GM12878 (cell line): Measurements from ENCODE around the gene PTP4A1. TPM values are rescaled to one million over a fixed set of nuclear protein-coding genes. Genes with fewer than 3 reads are reported as not detected.

Source experiments
- ATAC-seq: fragments of 200-7000 bp; cut with Tn5 transposase; 3 replicates; pipeline ENCODE4 v1.9.1; 2020; ENCODE audit warnings: mild to moderate bottlenecking, moderate library complexity
- BruUV-seq: library from RNA; stranded (reverse); fragments of 400-500 nt; replicated peaks from 2 replicates; lab custom pipeline; 2021; lab: Mats Ljungman, UMichigan
- CTCF ChIA-PET: fragments of 300-600 bp; sonication (Branson Sonifier 250); formaldehyde crosslinking; extraction: SDS; loops from one replicate; lab custom pipeline; 2021; ENCODE audit warnings: inconsistent platforms; lab: Yijun Ruan, JAX
- POLR2A ChIA-PET: fragments of 350-600 bp; formaldehyde crosslinking; extraction: SDS; loops from one replicate; lab custom pipeline; 2021; ENCODE audit warnings: inconsistent platforms; lab: Charles Lee
- RAD21 ChIA-PET: fragments of 300-600 bp; sonication (Branson Sonifier 250); formaldehyde crosslinking; loops from one replicate; lab custom pipeline; 2023; ENCODE audit warnings: antibody characterized with exemption; ENCODE audit not compliant: unreplicated experiment; lab: Charles Lee
- SMC1A ChIA-PET: fragments of 300-600 bp; sonication (Branson Sonifier 250); formaldehyde crosslinking; loops from one replicate; lab custom pipeline; 2023; ENCODE audit not compliant: unreplicated experiment, uncharacterized antibody; lab: Charles Lee
- DNase-seq: peaks from one replicate; pipeline ENCODE4 v3.0.0-alpha.2; 2011; ENCODE audit warnings: low read depth, low spot score
- FAIRE-seq: peaks from 3 replicates; lab custom pipeline; 2011; peaks lifted over from hg19 to GRCh38; lab: Jason Lieb, UNC
- H2AFZ ChIP-seq: 2 replicates; pipeline ENCODE4 v1.6.0; 2011; ENCODE audit warnings: low read depth, low read length, control low read depth; ENCODE audit not compliant: control insufficient read depth
- H3K27ac ChIP-seq: 2 replicates; pipeline ENCODE4 v1.5.1; 2011; ENCODE audit warnings: control low read depth; ENCODE audit not compliant: control insufficient read depth, insufficient read depth
- H3K27me3 ChIP-seq, 2 experiments: replicated peaks in 1 of 2; 2 replicates each; pipeline versions ENCODE4 v1.6.0 to v1.6.1; 2011; ENCODE audit warnings: low read length in 1 of 2; ENCODE audit not compliant: control insufficient read depth in 2 of 2, insufficient read depth in 2 of 2
- H3K36me3 ChIP-seq, 2 experiments: 2 replicates each; pipeline ENCODE4 v1.5.1; 2011; ENCODE audit warnings: low read length in 1 of 2; ENCODE audit not compliant: control insufficient read depth in 2 of 2, insufficient read depth in 2 of 2
- H3K4me1 ChIP-seq: 2 replicates; pipeline ENCODE4 v1.6.1; 2011; ENCODE audit warnings: mild to moderate bottlenecking, low read length, moderate library complexity, mixed read lengths; ENCODE audit not compliant: control insufficient read depth, insufficient read depth
- H3K4me2 ChIP-seq: 2 replicates; pipeline ENCODE4 v1.6.0; 2011; ENCODE audit warnings: control low read depth; ENCODE audit not compliant: control insufficient read depth, insufficient read depth
- H3K4me3 ChIP-seq: fragments of 200-600 bp; sonication (generic); 2 replicates; pipeline ENCODE4 v1.5.1; 2016
- H3K79me2 ChIP-seq: 2 replicates; pipeline ENCODE4 v1.6.0; 2011; ENCODE audit warnings: low read length; ENCODE audit not compliant: control insufficient read depth, insufficient read depth
- H3K9ac ChIP-seq: 2 replicates; pipeline ENCODE4 v1.8.0; 2011; ENCODE audit warnings: low read length, control low read depth, mixed read lengths; ENCODE audit not compliant: control insufficient read depth, insufficient read depth
- H3K9me3 ChIP-seq: replicated peaks from 3 replicates; pipeline ENCODE4 v1.5.1; 2011; ENCODE audit warnings: mild to moderate bottlenecking, low read length; ENCODE audit not compliant: control insufficient read depth, insufficient read depth
- H4K20me1 ChIP-seq: 2 replicates; pipeline ENCODE4 v1.6.0; 2011; ENCODE audit not compliant: control insufficient read depth, insufficient read depth
- CBFB ChIP-seq: IDR thresholded peaks from 2 replicates; pipeline ENCODE4 v1.6.1; 2016; ENCODE audit warnings: antibody characterized with exemption, low read depth
- CHD2 ChIP-seq: IDR thresholded peaks from 2 replicates; pipeline ENCODE4 v1.6.1; 2011; ENCODE audit warnings: low read depth, low read length, improper control_type of control experiment, borderline replicate concordance
- ESRRA ChIP-seq: IDR thresholded peaks from 2 replicates; pipeline ENCODE4 v1.6.1; 2012; ENCODE audit warnings: mild to moderate bottlenecking, low read length, improper control_type of control experiment
- EZH2 ChIP-seq: IDR thresholded peaks from 2 replicates; pipeline ENCODE4 v1.6.1; 2012; ENCODE audit warnings: low read depth, mild to moderate bottlenecking, control low read depth, inconsistent platforms, low read length, borderline replicate concordance; ENCODE audit not compliant: control insufficient read depth
- IKZF2 ChIP-seq, 2 experiments: fragments of 450-650 bp; IDR thresholded peaks; 2 replicates each; pipeline ENCODE4 v1.6.1; 2017; ENCODE audit warnings: mild to moderate bottlenecking in 2 of 2, moderate library complexity in 2 of 2
- MEF2B ChIP-seq: fragments of 450-650 bp; IDR thresholded peaks from 2 replicates; pipeline ENCODE4 v1.6.1; 2018; ENCODE audit warnings: mild to moderate bottlenecking, moderate library complexity; ENCODE audit not compliant: partially characterized antibody, poor library complexity, severe bottlenecking
- RB1 ChIP-seq: fragments of 450-650 bp; formaldehyde crosslinking; IDR thresholded peaks from 2 replicates; pipeline ENCODE4 v1.6.1; 2017; ENCODE audit warnings: mild to moderate bottlenecking, borderline replicate concordance
- SREBF1 ChIP-seq: IDR thresholded peaks from 2 replicates; pipeline ENCODE4 v1.6.1; 2012; ENCODE audit warnings: mild to moderate bottlenecking, low read length
- SREBF2 ChIP-seq: IDR thresholded peaks from 2 replicates; pipeline ENCODE4 v1.6.1; 2012; ENCODE audit warnings: mild to moderate bottlenecking, low read length
- ZBED1 ChIP-seq: IDR thresholded peaks from 2 replicates; pipeline ENCODE4 v1.6.1; 2016; ENCODE audit warnings: borderline replicate concordance
- ZSCAN29 ChIP-seq: fragments of 450-650 bp; IDR thresholded peaks from 2 replicates; pipeline ENCODE4 v1.6.1; 2017; ENCODE audit warnings: mild to moderate bottlenecking, moderate library complexity
- WGBS: methylation state at CpG from one replicate; pipeline ENCODE4 v1.1.6; 2016; ENCODE audit warnings: low lambda C conversion rate; ENCODE audit not compliant: insufficient replicate concordance, insufficient coverage; ENCODE audit errors: missing lambda C conversion rate; 5-methylcytosine and 5-hydroxymethylcytosine counted together
- in situ Hi-C: fragments of 300-500 bp; cut with MboI; formaldehyde crosslinking; loops from 9 replicates; pipeline ENCODE4 v1.14.3; 2018; ENCODE audit warnings: mixed read lengths
- intact Hi-C: fragments of 100-400 bp; cut with micrococcal nuclease; formaldehyde crosslinking; loops from one replicate; pipeline ENCODE4 v1.14.2; 2022; ENCODE audit not compliant: unreplicated experiment
- polyA plus RNA-seq, 11 experiments: library from polyadenylated mRNA; depleted of rRNA in 4 of 11; unstranded in 6 of 11; stranded (reverse) in 5 of 11; fragments of >200 nt; fragmentation: Nextera tagmentation in 4 of 11; fragmentation: Illumina TruSeq in 1 of 11; extraction: Ambion mirVana in 4 of 11; extraction: Trizol in 1 of 11; gene quantifications; 1 replicate in 1 of 11; 2 replicates in 10 of 11; pipeline versions ENCODE4 v1.2.1 to v1.2.3, GENCODE V29; 2011 to 2016; ENCODE audit warnings: inconsistent platforms in 2 of 11, missing spikeins in 2 of 11, low read depth in 1 of 11
- total RNA-seq, 4 experiments: library from RNA; depleted of rRNA in 3 of 4; stranded (reverse); fragments of >200 nt in 3 of 4; fragmentation: Illumina TruSeq in 1 of 4; extraction: Trizol in 1 of 4; gene quantifications; 2 replicates each; pipeline versions ENCODE4 v1.2.1 to v1.2.3, GENCODE V29; 2013 to 2021
- TF ChIP-seq, protein P1 (sequence below): IDR thresholded peaks from 2 replicates; pipeline ENCODE4 v1.6.1; 2012; ENCODE audit warnings: low read depth, low read length, improper control_type of control experiment
- TF ChIP-seq, protein P2 (sequence below): fragments of 450-650 bp; IDR thresholded peaks from 2 replicates; pipeline ENCODE4 v1.6.1; 2018; ENCODE audit warnings: borderline replicate concordance, mild to moderate bottlenecking; ENCODE audit not compliant: partially characterized antibody
- TF ChIP-seq, protein P3 (sequence below), 3 experiments: IDR thresholded peaks in 2 of 3; conservative IDR thresholded peaks in 1 of 3; 2 replicates each; pipeline ENCODE4 v1.5.1; 2011; ENCODE audit warnings: low read depth in 3 of 3, low read length in 3 of 3, mild to moderate bottlenecking in 3 of 3, control low read depth in 2 of 3, moderate library complexity in 2 of 3, inconsistent platforms in 1 of 3, mixed read lengths in 1 of 3; ENCODE audit not compliant: control insufficient read depth in 2 of 3, insufficient read depth in 1 of 3; ENCODE audit errors: extremely low read depth in 1 of 3

The PTP4A1 gene
- total and polyA plus RNA-seq, 10 of the 15 experiments (the other 5 are each of a cell fraction or from before 2014, with no cell fraction given), result 8.5 to 190 (median 46.4) TPM; not detected in 2

DNA sequence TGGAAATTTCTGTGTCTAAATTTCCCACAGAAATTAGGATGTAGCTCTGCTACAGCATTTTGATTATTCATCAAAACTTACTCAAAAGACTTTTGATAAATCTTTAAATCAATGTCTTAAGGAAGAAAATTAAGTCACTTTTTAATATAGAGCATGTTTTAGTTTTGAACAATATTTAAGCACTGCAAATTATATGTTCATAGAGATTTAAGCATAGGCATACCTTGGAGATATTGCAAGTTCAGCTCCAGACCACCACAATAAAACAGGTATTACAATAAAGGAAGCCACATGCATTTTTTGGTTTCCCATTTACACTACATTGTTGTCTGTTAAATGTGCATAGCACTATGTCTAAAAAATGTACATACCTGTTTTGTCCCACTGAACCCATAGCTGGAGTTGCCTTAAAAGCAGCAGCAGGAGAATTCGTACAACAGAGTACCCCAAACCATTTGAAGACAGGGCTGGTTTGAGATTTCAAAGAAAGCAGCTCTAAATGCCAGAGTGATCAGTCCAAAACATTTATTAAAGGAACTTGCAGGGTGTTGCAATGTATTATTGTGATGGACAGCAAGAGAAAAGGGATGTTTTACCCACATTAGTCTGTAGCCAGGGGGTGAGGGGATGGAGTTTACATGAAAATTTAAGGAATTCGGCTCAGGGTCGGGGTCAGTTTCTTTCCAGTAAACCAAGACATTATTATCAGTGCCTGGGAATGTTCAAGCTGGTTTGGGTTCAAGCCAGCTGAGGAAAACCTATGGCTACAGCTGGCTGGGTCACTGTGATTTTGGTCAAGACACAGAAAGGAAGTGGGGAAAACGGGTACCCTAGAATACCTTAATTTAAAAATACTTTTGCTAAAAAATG is 6.3 kb upstream of the PTP4A1 start:
- RAD21 ChIA-PET, result interaction anchor here (0.6 to 2.2 kb wide), 7 partner anchors 8 to 213 kb away, joined by 3 to 9 read pairs (median 3); no protein-coding TSS in a partner anchor
- FAIRE-seq (no peak), DNase-seq (no peak), ATAC-seq (no peak)
- no peaks in the 10 kb centered on the region for H4K20me1 ChIP-seq
- TF ChIP-seq, protein P1, sequence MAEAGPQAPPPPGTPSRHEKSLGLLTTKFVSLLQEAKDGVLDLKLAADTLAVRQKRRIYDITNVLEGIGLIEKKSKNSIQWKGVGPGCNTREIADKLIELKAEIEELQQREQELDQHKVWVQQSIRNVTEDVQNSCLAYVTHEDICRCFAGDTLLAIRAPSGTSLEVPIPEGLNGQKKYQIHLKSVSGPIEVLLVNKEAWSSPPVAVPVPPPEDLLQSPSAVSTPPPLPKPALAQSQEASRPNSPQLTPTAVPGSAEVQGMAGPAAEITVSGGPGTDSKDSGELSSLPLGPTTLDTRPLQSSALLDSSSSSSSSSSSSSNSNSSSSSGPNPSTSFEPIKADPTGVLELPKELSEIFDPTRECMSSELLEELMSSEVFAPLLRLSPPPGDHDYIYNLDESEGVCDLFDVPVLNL, result no peak
- no peak for TF ChIP-seq CHD2
- TF ChIP-seq ZBED1, result no peak
- no peak for TF ChIP-seq RB1
- TF ChIP-seq IKZF2 (IDR thresholded peaks at IDR 0.05), result no peak; a peak in 1 of 4 replicates
- TF ChIP-seq MEF2B, result no peak
- TF ChIP-seq, protein P2, sequence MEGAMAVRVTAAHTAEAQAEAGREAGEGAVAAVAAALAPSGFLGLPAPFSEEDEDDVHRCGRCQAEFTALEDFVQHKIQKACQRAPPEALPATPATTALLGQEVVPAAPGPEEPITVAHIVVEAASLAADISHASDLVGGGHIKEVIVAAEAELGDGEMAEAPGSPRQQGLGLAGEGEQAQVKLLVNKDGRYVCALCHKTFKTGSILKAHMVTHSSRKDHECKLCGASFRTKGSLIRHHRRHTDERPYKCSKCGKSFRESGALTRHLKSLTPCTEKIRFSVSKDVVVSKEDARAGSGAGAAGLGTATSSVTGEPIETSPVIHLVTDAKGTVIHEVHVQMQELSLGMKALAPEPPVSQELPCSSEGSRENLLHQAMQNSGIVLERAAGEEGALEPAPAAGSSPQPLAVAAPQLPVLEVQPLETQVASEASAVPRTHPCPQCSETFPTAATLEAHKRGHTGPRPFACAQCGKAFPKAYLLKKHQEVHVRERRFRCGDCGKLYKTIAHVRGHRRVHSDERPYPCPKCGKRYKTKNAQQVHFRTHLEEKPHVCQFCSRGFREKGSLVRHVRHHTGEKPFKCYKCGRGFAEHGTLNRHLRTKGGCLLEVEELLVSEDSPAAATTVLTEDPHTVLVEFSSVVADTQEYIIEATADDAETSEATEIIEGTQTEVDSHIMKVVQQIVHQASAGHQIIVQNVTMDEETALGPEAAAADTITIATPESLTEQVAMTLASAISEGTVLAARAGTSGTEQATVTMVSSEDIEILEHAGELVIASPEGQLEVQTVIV, result no peak
- no peak for TF ChIP-seq SREBF2
- TF ChIP-seq SREBF1, result no peak
- TF ChIP-seq ESRRA, result no peak
- TF ChIP-seq EZH2, result no peak
- TF ChIP-seq CBFB, result no peak
- TF ChIP-seq, protein P3, sequence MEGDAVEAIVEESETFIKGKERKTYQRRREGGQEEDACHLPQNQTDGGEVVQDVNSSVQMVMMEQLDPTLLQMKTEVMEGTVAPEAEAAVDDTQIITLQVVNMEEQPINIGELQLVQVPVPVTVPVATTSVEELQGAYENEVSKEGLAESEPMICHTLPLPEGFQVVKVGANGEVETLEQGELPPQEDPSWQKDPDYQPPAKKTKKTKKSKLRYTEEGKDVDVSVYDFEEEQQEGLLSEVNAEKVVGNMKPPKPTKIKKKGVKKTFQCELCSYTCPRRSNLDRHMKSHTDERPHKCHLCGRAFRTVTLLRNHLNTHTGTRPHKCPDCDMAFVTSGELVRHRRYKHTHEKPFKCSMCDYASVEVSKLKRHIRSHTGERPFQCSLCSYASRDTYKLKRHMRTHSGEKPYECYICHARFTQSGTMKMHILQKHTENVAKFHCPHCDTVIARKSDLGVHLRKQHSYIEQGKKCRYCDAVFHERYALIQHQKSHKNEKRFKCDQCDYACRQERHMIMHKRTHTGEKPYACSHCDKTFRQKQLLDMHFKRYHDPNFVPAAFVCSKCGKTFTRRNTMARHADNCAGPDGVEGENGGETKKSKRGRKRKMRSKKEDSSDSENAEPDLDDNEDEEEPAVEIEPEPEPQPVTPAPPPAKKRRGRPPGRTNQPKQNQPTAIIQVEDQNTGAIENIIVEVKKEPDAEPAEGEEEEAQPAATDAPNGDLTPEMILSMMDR (IDR thresholded peaks at IDR 0.05 in 2 of 3, conservative IDR thresholded peaks at IDR 0.05 in 1 of 3; ENCODE audit: control insufficient read depth in 2 of 3, extremely low read depth in 1 of 3, insufficient read depth in 1 of 3, low read depth in 3 of 3, low read length in 3 of 3), result no peak
- TF ChIP-seq ZSCAN29, result no peak
- SMC1A ChIA-PET, result interaction anchor here (0.7 to 2.6 kb wide), 12 partner anchors 8 to 213 kb away, joined by 3 to 14 read pairs (median 4); partner anchors contain the start of gene PHF3
- H2AFZ ChIP-seq, result no peak overlapping the region
- H3K36me3 ChIP-seq, result no peaks in the 10 kb centered on the region
- CTCF ChIA-PET, result interaction anchor here (0.5 to 2.1 kb wide), 10 partner anchors 9 to 213 kb away, joined by 3 to 9 read pairs (median 4); no protein-coding TSS in a partner anchor
- no peak overlapping the region for H3K27ac ChIP-seq
- POLR2A ChIA-PET, result interaction anchor here (1.0 to 2.1 kb wide), 3 partner anchors 48 to 182 kb away, joined by 3 to 4 read pairs (median 4); no protein-coding TSS in a partner anchor
- H3K4me1 ChIP-seq, result no peaks in the 10 kb centered on the region
- H3K4me2 ChIP-seq, result no peak overlapping the region
- intact Hi-C loops (no loop called here), in situ Hi-C loops (no loop called here)
- no peak overlapping the region for H3K4me3 ChIP-seq
- H3K27me3 ChIP-seq, result no peaks in the 10 kb centered on the region
- H3K79me2 ChIP-seq, result no peaks in the 10 kb centered on the region
- WGBS, result 82% methylated on average over 4 of the region's 4 CpGs
- no peak overlapping the region for H3K9ac ChIP-seq
- H3K9me3 ChIP-seq, result no peaks in the 10 kb centered on the region; the same call in 2 of the 3 replicates
- no TSS peak for BruUV-seq
